Neural cell (in vitro differentiated cells): Measurements from ENCODE around the gene KRT7.

Source experiments
- EZH2 ChIP-seq: fragments of 200-600, 300-800 bp; shearing (Covaris generic), sonication (generic); IDR thresholded peaks from 2 replicates; pipeline ENCODE4 v1.6.1; 2014; ENCODE audit warnings: antibody characterized with exemption, low read length, borderline replicate concordance, mild to moderate bottlenecking; ENCODE audit not compliant: insufficient read depth, poor library complexity, severe bottlenecking
- MXI1 ChIP-seq: fragments of 450-650 bp; conservative IDR thresholded peaks from 2 replicates; pipeline ENCODE4 v1.6.1; 2014; ENCODE audit warnings: antibody characterized with exemption, mild to moderate bottlenecking; ENCODE audit not compliant: poor library complexity, severe bottlenecking
- SMC3 ChIP-seq: fragments of 450-650 bp; conservative IDR thresholded peaks from 2 replicates; pipeline ENCODE4 v1.6.1; 2014; ENCODE audit warnings: antibody characterized with exemption, mild to moderate bottlenecking, moderate library complexity; ENCODE audit not compliant: poor library complexity
- TF ChIP-seq, protein P1 (sequence below): fragments of 450-650 bp; IDR thresholded peaks from 2 replicates; pipeline ENCODE4 v1.5.1; 2014; ENCODE audit warnings: antibody characterized with exemption, mild to moderate bottlenecking, moderate library complexity; ENCODE audit not compliant: poor library complexity, severe bottlenecking
- TF ChIP-seq, protein P2 (sequence below): IDR thresholded peaks from 2 replicates; pipeline ENCODE4 v1.6.1; 2012; ENCODE audit warnings: borderline replicate concordance

- TF ChIP-seq, protein P1, sequence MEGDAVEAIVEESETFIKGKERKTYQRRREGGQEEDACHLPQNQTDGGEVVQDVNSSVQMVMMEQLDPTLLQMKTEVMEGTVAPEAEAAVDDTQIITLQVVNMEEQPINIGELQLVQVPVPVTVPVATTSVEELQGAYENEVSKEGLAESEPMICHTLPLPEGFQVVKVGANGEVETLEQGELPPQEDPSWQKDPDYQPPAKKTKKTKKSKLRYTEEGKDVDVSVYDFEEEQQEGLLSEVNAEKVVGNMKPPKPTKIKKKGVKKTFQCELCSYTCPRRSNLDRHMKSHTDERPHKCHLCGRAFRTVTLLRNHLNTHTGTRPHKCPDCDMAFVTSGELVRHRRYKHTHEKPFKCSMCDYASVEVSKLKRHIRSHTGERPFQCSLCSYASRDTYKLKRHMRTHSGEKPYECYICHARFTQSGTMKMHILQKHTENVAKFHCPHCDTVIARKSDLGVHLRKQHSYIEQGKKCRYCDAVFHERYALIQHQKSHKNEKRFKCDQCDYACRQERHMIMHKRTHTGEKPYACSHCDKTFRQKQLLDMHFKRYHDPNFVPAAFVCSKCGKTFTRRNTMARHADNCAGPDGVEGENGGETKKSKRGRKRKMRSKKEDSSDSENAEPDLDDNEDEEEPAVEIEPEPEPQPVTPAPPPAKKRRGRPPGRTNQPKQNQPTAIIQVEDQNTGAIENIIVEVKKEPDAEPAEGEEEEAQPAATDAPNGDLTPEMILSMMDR: no peak
- TF ChIP-seq SMC3 (no peak), EZH2 (no peak), MXI1 (no peak)
- TF ChIP-seq, protein P2, sequence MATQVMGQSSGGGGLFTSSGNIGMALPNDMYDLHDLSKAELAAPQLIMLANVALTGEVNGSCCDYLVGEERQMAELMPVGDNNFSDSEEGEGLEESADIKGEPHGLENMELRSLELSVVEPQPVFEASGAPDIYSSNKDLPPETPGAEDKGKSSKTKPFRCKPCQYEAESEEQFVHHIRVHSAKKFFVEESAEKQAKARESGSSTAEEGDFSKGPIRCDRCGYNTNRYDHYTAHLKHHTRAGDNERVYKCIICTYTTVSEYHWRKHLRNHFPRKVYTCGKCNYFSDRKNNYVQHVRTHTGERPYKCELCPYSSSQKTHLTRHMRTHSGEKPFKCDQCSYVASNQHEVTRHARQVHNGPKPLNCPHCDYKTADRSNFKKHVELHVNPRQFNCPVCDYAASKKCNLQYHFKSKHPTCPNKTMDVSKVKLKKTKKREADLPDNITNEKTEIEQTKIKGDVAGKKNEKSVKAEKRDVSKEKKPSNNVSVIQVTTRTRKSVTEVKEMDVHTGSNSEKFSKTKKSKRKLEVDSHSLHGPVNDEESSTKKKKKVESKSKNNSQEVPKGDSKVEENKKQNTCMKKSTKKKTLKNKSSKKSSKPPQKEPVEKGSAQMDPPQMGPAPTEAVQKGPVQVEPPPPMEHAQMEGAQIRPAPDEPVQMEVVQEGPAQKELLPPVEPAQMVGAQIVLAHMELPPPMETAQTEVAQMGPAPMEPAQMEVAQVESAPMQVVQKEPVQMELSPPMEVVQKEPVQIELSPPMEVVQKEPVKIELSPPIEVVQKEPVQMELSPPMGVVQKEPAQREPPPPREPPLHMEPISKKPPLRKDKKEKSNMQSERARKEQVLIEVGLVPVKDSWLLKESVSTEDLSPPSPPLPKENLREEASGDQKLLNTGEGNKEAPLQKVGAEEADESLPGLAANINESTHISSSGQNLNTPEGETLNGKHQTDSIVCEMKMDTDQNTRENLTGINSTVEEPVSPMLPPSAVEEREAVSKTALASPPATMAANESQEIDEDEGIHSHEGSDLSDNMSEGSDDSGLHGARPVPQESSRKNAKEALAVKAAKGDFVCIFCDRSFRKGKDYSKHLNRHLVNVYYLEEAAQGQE: no peak
Measured at GRCh38 chr12:52208424-52209165, 24.4 kb upstream of the KRT7 start.
